SU-DHL-6 (cell line): Measurements from ENCODE around the gene SLC2A3.
"Not testable (repeated sequence)": the region's sequence is repeated elsewhere in the genome, so short reads cannot be mapped to it uniquely, and the experiment has no call there.

Experiments used
- H2AFZ ChIP-seq: fragments of 200-600 bp; sonication (generic); 2 replicates; pipeline ENCODE4 v1.6.1; 2014; ENCODE audit warnings: low read depth, mild to moderate bottlenecking, moderate library complexity, mixed read lengths, antibody characterized with exemption, low read length; ENCODE audit not compliant: severe bottlenecking
- H3F3A ChIP-seq: fragments of 200-600 bp; shearing (Covaris generic); 2 replicates; pipeline ENCODE4 v1.6.0; 2016; ENCODE audit warnings: antibody characterized with exemption, mild to moderate bottlenecking; ENCODE audit not compliant: insufficient read depth
- H3K27ac ChIP-seq: fragments of 200-600 bp; sonication (generic); 2 replicates; pipeline ENCODE4 v1.5.1; 2016; ENCODE audit warnings: low read depth, mild to moderate bottlenecking, low read length, moderate library complexity, mixed read lengths
- H3K27me3 ChIP-seq: fragments of 200-600 bp; sonication (generic), shearing (Covaris generic); 2 replicates; pipeline ENCODE4 v1.6.0; 2014; ENCODE audit warnings: mild to moderate bottlenecking, low read length
- H3K36me3 ChIP-seq: fragments of 200-600 bp; sonication (generic); 2 replicates; pipeline ENCODE4 v1.6.1; 2014; ENCODE audit warnings: mild to moderate bottlenecking, low read length, mixed read lengths
- H3K4me2 ChIP-seq: fragments of 300-600, 200-600 bp; shearing (Covaris generic), sonication (generic); 2 replicates; pipeline ENCODE4 v1.6.0; 2014; ENCODE audit warnings: low read length, low read depth, mild to moderate bottlenecking; ENCODE audit not compliant: poor library complexity, severe bottlenecking
- H3K4me3 ChIP-seq: fragments of 200-600 bp; sonication (generic); 2 replicates; pipeline ENCODE4 v1.5.1; 2014; ENCODE audit warnings: antibody characterized with exemption, low read length, mild to moderate bottlenecking, mixed read lengths; ENCODE audit not compliant: insufficient read depth, poor library complexity, severe bottlenecking
- H3K79me2 ChIP-seq: fragments of 200-600 bp; sonication (generic); 2 replicates; pipeline ENCODE4 v1.6.1; 2014; ENCODE audit warnings: mild to moderate bottlenecking, low read length, moderate library complexity; ENCODE audit not compliant: insufficient read depth
- H3K9ac ChIP-seq: fragments of 200-600 bp; sonication (generic); 2 replicates; pipeline ENCODE4 v1.7.0; 2014; ENCODE audit warnings: mild to moderate bottlenecking, low read length
- H3K9me2 ChIP-seq: fragments of 200-600 bp; sonication (generic); replicated peaks from 2 replicates; pipeline ENCODE4 v1.6.1; 2014; ENCODE audit warnings: low read length; ENCODE audit not compliant: insufficient read depth
- H3K9me3 ChIP-seq: fragments of 200-600 bp; sonication (generic); 2 replicates; pipeline ENCODE4 v1.6.1; 2014; ENCODE audit warnings: low read length, mixed read lengths; ENCODE audit not compliant: insufficient read depth
- H4K20me1 ChIP-seq: fragments of 200-600 bp; sonication (generic); 2 replicates; pipeline ENCODE4 v1.6.1; 2014; ENCODE audit warnings: low read depth, mild to moderate bottlenecking, antibody characterized with exemption, low read length, moderate library complexity, mixed read lengths
- EZH2phosphoT487 ChIP-seq: fragments of 200-600 bp; sonication (generic), shearing (Covaris generic); conservative IDR thresholded peaks from 2 replicates; pipeline ENCODE4 v1.6.1; 2018; ENCODE audit warnings: mild to moderate bottlenecking, antibody characterized with exemption, low read length, moderate library complexity, mixed read lengths
- TF ChIP-seq, protein P1 (sequence below): fragments of 200-600 bp; sonication (generic); IDR thresholded peaks from one replicate; pipeline ENCODE4 v1.5.1; 2017; ENCODE audit warnings: antibody characterized with exemption, mild to moderate bottlenecking, low read length, moderate library complexity; ENCODE audit not compliant: insufficient read depth, poor library complexity, severe bottlenecking

The SLC2A3 gene

DNA sequence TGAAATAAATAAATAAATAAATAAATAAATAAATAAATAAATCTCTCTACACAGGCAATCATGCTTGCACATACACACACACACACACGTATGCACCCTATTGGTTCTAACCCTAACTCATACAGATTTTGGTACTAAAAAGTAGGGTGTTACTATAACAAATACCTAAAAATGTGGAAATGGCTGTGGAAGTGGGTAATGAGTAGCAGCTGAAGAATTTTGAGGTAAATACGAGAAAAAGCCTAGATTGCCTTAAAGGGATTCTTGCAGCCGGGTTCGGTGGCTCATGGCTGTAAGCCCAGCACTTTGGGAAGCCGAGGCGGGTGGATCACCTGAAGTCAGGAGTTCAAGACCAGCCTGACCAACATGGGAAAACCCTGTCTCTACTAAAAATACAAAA lies 15.7 kb upstream of the SLC2A3 start:
- Histone ChIP-seq H3K79me2 (no peaks in the 10 kb centered on the region), H3K36me3 (no peaks in the 10 kb centered on the region), H3K9me3 (no peaks in the 10 kb centered on the region), H3K9ac (no peak overlapping the region), H3K9me2 (no peaks in the 10 kb centered on the region), H3K4me3 (no peak overlapping the region), H3F3A (no peaks in the 10 kb centered on the region), H3K27ac (no peak overlapping the region), H3K4me2 (no peak overlapping the region), H2AFZ (no peak overlapping the region), H3K27me3 (no peaks in the 10 kb centered on the region), H4K20me1 (no peaks in the 10 kb centered on the region)
- TF ChIP-seq, protein P1, sequence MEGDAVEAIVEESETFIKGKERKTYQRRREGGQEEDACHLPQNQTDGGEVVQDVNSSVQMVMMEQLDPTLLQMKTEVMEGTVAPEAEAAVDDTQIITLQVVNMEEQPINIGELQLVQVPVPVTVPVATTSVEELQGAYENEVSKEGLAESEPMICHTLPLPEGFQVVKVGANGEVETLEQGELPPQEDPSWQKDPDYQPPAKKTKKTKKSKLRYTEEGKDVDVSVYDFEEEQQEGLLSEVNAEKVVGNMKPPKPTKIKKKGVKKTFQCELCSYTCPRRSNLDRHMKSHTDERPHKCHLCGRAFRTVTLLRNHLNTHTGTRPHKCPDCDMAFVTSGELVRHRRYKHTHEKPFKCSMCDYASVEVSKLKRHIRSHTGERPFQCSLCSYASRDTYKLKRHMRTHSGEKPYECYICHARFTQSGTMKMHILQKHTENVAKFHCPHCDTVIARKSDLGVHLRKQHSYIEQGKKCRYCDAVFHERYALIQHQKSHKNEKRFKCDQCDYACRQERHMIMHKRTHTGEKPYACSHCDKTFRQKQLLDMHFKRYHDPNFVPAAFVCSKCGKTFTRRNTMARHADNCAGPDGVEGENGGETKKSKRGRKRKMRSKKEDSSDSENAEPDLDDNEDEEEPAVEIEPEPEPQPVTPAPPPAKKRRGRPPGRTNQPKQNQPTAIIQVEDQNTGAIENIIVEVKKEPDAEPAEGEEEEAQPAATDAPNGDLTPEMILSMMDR: no peak
- no peak for TF ChIP-seq EZH2phosphoT487

DNA sequence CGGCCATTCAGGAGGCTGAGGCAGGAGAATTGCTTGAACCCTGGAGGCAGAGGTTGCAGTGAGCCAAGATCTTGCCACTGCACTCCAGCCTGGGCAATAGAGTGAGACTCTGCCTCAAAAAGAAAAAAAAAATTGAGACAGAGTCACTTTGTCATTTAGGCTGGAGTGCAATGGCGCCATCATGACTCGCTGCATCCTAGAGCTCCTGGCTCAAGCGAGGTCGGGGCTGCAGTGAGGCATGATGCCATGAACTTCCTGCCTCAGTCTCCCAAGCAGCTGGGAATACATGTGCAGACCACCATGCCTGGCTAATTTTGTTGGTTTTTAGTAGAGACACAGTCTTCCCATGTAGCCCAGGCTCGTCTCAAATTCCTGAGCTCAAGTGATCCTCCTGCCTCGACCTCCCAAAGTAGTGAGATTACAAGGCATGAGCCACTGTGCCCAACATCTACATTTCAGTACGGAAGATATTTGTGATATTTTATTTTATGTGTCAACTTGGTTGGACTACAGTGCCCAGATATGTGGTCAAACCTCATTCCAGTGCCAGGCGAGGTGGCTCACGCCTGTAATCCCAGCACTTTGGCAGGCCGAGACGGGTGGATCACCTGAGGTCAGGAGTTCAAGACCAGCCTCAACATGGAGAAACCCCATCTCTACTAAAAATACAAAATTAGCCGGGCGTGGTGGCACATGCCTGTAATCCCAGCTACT lies 14.4 kb upstream of the SLC2A3 start:
- H3K27ac ChIP-seq, H3K4me2 ChIP-seq, H3K79me2 ChIP-seq: not testable (repeated sequence)

DNA sequence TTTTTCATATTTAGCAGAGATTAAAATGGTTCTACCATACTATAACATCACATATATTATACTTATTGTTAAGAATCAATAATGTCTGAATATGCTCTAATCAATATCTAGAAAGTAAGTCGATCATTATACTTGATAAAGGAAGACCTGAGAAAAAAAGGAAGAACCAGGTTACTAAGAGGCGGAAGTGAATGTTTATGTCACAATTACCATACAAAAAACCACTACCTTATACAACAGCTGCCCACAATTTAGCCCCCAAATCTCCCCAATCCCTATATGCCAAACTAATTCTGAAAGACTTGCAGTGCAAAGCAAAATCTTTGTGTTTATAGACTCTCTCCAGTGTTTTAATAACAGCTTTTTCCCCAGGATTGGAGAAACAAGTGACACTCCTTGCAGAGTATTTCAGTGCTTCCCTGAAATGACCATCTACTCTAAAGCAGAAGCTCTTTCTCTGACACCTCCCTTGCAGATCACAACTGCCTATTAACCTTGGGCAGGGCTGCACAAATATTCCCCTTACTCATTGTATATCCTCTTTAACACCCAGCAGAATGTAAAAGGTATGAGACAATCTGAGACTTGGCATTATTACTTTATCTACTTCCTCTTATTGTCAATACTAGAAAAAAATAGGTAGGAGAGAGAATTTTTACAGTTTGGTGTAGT lies 12.7 kb upstream of the SLC2A3 start:
- Histone ChIP-seq H4K20me1 (no peaks in the 10 kb centered on the region), H3K79me2 (no peaks in the 10 kb centered on the region), H3K4me3 (no peak overlapping the region), H3F3A (no peaks in the 10 kb centered on the region), H3K4me2 (no peak overlapping the region), H2AFZ (no peak overlapping the region), H3K9me2 (no peaks in the 10 kb centered on the region), H3K9me3 (no peaks in the 10 kb centered on the region), H3K36me3 (no peaks in the 10 kb centered on the region), H3K27ac (no peak overlapping the region), H3K27me3 (no peaks in the 10 kb centered on the region), H3K9ac (no peak overlapping the region)
- TF ChIP-seq, protein P1: no peak
- no peak for TF ChIP-seq EZH2phosphoT487

More for the DNA sequence above, 14.4 kb upstream of the SLC2A3 start:
- H2AFZ ChIP-seq, H3K4me3 ChIP-seq, H3K27me3 ChIP-seq, H3K36me3 ChIP-seq, H4K20me1 ChIP-seq, H3K9me2 ChIP-seq, H3F3A ChIP-seq, H3K9me3 ChIP-seq, H3K9ac ChIP-seq: not testable (repeated sequence)

DNA sequence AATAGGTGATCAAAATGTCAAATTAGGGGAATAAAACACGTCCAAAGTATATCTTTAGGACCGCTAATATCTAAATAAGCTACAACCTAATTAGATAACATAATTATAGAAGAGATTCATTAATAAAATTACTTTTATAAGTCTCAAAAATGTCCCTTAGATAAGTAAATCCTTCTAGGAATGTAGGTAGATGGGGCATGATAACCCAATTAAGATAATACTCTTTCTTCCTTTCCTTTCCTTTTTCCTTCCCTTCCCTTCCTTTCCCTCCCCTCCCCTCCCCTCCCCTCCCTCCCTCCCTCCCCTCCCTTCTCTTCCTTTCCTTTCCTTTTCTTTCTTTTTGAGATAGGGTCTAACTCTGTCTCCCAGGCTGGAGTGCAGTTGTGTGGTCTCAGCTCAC lies 11.0 kb upstream of the SLC2A3 start:
- Histone ChIP-seq H3K9me3 (no peaks in the 10 kb centered on the region), H3K27me3 (no peaks in the 10 kb centered on the region), H3K27ac (no peak overlapping the region), H3F3A (no peaks in the 10 kb centered on the region), H3K4me2 (no peak overlapping the region), H3K4me3 (no peak overlapping the region), H3K36me3 (no peaks in the 10 kb centered on the region), H3K79me2 (no peaks in the 10 kb centered on the region), H3K9ac (no peak overlapping the region), H2AFZ (no peak overlapping the region), H4K20me1 (no peaks in the 10 kb centered on the region), H3K9me2 (no peaks in the 10 kb centered on the region)
- no peak for TF ChIP-seq EZH2phosphoT487
- TF ChIP-seq, protein P1: no peak

DNA sequence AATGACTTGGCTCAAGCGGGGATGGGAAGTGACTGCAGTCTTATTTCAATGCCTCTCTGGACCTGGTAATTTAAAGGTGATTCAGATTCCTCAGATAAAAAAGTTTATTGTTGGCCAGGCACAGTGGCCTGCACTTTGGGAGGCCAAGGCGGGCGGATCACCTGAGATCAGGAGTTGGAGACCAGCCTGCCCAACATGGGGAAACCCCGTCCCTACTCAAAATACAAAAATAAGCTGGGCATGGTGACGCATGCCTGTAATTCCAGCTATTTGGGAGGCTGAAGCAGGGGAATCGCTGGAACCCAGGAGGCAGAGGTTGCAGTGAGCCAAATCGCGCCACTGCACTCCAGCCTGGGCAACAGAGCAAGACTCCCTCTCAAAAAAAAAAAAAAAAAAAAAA lies 8.8 kb upstream of the SLC2A3 start:
- H3K9ac ChIP-seq, H3K4me2 ChIP-seq, H2AFZ ChIP-seq: not testable (repeated sequence)

More for the DNA sequence above, 8.8 kb upstream of the SLC2A3 start:
- not testable (repeated sequence) for H3K4me3 ChIP-seq, H3K36me3 ChIP-seq, H3K9me2 ChIP-seq, H3F3A ChIP-seq, H4K20me1 ChIP-seq, H3K79me2 ChIP-seq, H3K27me3 ChIP-seq, H3K27ac ChIP-seq, H3K9me3 ChIP-seq
